ENCODE results near the gene KIR2DL1.

GRCh38 chr19:54727562-54727961 lies 42.0 kb upstream of the KIR2DL1 start:
- no peak for TF ChIP-seq CSDC2 (CRISPR knock-in tag; IDR thresholded peaks at IDR 0.05)
- no peak for TF ChIP-seq ARNTL (CRISPR knock-in tag; IDR thresholded peaks at IDR 0.05; ENCODE audit: borderline replicate concordance, low read depth)
